ENCODE data around the gene DPM3.

- TF ChIP-seq CTCF (IDR thresholded peaks at IDR 0.05), result no peak
- TF ChIP-seq POLR2A (IDR thresholded peaks at IDR 0.05), result no peak
Observed at GRCh38 chr1:155141749-155142148, 1.4 kb upstream of the DPM3 start.
